Kasumi-1 (cell line): ENCODE data around the gene VPS72.

Experiments
- DNase-seq, 2 experiments: peaks; one replicate each; lab custom pipeline; 2025; lab: John Stamatoyannopoulos, UW

VPS72 gene

DNA sequence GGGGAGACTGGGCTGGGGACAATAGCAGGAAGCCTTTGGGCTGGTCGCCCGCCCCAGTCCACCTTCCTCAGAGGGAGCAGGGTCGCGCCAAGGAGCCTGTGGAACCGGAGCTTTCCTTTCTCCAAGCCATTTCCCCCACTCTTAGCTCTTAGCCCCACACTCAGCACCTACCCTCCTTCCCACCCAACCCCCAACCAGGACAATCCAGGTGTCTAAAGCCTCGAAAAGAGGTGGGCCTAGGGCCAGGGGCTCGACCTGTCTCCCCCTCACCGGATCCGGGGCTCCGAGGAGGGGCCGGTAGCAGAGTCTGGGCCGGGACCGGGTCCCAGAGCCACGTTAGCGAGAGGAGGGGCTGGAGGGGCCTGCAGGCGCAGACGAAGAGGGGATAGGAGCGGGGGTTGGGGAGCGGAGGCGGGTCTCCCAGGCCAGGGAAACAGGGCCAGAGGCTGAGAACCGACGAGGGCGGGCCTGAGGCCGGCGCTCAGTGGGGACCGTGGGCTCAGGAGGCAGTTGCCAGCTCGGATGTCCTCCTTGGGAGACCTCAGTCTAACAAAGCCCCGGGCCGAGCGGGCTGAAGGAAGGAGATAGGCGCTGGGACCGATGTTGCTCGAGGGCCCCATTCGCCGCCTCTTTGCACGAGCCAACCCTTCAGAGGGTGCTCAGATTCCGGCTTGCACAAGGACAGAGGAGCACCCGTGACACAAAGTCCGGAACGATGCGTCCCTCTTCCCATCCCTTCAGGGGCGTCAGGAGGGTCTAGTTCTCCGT, 44.5 kb downstream of the VPS72 start:
- DNase-seq: no peak

DNA sequence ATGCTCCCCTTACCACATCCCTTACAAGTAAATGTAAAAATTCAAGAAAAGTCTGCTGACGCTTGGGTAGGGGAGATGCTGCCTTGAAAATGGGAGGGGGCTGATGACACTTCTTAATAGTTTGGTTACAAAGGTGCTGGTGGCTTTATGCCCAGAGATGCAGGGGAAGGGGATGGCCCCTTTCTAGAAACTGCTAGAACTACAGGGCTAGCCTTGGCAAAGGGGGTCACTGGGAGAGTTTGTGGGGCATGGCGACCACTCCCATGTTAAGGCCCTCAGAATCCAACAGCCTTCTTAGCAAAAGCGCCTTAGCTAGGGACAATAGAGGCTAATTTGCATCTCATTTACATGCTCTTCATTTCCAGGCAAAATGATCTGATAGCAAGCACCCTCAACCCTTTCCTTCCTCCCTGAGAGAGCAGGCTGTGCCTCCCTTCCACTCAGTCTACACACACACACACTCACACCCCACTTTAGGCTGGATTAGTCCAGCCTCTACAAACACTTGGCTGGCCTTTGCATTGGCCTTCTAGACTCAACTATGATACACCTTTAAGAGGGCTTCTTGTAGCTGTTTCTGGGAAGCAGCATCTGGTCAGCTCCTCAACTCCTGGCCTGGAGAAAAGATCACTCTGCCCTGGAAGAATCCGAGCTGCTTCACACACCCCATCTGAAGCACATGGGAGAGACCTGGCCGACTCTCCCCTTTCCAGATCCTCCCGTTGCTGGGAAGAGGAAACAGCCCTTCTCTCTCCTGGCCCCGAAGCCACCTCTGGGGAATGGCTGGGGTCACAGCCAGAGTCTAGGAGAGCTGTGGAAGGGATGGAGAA, 45.3 kb downstream of the VPS72 start:
- DNase-seq: no peak

DNA sequence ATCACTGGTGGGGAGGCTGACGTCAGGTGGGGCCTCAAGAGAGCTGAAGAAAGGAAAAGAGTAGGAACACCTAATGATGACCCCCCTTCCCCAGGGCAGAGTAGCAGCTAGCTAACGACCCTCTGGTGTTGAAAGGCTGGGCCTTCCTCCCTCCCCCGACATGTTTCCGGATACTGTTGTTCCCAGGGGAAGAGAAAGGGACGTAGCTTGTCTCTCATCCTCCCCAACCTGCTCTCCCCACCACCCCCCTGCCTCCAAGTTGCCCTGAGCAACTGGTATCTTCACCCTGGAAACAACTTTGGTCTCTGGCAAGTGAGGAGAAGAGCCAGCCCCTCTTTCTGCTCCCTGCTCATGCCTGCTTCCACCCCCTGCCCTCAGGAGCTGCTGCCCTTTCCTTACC, 46.0 kb downstream of the VPS72 start:
- DNase-seq: no peak

- no peak for DNase-seq
Measured at GRCh38 chr1:151143057-151143435, 47.0 kb downstream of the VPS72 start.

DNA sequence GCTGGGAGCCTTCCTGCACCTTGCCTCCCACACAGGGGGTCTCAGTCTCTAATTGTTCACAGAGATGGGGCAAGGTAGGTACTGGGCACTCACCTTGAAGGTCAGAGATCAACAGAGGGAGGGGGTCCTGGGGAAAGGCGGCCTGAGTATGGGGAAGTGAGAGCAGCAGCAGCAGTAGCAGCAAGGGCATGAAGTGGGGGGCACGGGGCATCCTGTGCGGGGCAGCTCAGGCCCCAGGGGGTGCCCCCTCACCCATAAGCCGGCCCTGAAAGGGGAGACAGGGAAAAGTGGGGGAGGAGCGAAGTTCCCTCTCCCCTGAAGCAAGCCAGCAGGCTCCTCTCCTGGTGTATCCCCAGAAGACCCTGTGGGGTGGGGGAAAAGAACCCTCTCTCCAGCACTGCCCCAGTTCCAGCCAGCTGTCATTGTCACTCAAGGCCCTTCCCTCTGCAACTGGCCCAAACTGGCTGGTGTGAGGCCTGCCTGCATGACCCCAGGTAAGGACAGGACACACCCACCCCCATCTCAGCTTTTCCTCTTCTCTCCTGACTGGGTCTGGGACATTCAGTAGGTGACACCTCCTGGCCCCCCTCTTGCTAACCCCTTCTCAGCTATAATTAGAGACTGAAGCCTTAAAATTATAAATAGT, 47.5 kb downstream of the VPS72 start:
- DNase-seq: no peak

- no peak for DNase-seq
Measured at GRCh38 chr1:151137789-151138188, 52.2 kb downstream of the VPS72 start.

DNA sequence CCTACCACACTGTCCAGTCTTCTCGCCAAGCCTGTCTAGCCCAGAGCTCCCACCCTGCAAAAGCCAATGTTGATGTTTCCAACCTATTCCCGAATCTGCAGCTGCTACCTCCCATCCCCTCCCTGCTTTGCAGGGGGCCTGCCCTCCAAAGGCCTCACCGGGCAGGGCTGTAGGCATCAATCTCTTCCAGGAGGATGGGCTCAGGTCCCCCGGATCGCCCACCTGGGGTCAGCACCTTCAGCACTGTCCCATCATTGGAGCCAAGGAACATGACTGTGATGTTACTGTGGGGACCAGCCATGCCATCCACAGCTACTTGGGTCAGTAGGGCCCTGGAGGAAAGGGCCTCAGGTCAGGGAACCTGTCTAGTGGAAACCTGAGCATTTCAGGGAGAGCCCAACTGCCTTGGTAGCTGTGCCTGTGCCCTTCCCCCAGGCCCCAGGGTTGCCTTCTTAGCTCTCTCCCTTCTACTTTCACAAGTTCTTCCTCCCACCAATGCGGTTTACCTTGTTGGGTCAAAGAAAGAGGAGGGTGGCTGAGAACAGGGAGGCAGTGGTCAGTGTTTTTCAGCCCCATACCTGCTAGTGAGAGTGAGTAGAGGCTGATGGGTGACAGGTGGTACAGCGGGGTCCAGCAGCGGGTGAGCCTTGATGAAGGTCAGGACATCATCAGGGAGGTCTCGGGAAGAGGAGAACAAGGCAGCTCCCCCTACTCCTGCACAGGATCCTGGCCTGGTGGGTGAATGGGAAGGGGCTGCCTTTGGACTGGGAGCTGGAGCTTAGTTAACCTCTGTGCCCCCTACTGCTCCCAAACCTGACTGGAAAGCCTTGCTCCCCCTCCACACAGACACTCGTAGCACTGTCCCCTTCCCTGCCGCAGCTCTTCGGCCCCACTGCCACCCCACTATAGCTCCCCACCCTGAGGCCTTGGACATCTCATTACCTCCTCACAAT, 54.3 kb downstream of the VPS72 start:
- no peak for DNase-seq

DNA sequence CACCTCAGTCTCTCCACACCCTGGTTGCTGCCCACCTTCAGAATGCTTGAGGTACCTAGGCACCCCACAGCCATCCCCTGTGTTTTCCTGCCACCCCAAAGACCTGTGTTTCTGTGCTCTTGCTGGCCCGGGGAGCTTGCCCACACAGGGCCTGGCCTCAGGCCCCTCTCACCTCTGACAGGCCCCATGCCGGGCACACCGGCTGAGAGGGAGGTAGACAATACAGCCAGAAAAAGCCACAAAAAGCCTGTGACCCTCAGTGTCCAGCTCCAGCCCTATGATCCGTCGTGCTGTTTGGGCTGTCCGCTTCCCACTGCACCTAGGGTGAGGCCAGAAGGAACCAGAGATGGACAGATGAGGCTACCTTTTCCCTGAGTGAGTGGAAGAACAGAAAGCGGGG, 55.0 kb downstream of the VPS72 start:
- no peak for DNase-seq

DNA sequence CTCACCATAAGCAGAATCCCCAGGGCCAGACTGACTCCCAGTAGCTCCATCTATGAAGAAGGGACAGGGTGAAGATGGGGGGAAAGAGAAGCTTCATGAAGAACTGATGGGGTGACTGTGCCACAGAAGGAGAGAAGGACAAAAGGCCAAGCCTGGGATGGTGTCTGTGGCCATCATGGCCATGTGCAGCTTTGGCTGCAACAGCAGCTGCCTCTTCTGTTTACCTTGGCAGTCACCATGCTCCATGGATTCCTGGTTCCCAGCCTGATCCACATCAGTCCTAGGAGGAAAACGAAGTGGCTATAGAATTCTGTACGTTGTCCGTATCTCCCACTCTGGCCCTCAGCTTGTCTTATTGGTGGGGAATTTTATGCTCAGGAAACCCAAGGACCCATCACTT, 55.6 kb downstream of the VPS72 start:
- no peak for DNase-seq

DNA sequence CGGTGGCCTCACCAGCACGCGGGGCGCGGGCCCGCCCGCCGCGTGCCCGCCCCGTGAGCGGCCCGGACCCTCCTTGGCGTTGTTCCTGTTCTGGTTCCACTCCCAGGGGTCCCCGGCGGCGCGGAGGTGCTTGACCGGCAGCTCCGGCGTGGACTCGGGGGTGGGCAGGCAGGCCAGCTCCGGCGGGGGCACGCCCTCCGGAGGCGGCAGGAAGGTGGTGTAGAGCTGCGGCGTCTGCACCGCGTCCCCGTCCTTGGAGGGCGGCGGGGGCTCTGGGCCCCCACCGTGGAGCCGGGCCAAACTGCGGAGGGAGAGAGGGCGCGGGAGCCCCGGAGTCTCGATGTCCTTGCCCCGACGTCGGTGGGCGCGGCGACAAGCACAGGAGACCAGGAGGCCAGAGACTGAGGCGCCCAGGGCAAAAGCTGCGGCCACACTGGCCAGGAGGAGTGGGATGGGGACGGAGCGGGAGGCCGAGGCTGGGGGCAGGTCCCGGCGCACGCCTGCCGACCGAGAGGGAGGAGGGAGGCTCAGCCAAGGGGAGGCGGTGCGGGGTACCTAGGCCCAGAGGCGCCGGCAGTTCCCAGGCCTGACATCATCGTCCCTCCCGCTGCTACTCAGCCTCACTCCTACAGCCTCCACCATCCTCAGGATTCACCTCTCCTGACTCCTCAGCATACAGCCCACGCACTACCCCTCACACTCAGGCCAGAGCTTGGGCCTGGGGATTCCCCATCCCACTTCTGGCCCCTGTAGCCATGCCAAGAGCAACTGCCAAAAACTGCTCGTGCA, 56.8 kb downstream of the VPS72 start:
- no peak for DNase-seq

DNA sequence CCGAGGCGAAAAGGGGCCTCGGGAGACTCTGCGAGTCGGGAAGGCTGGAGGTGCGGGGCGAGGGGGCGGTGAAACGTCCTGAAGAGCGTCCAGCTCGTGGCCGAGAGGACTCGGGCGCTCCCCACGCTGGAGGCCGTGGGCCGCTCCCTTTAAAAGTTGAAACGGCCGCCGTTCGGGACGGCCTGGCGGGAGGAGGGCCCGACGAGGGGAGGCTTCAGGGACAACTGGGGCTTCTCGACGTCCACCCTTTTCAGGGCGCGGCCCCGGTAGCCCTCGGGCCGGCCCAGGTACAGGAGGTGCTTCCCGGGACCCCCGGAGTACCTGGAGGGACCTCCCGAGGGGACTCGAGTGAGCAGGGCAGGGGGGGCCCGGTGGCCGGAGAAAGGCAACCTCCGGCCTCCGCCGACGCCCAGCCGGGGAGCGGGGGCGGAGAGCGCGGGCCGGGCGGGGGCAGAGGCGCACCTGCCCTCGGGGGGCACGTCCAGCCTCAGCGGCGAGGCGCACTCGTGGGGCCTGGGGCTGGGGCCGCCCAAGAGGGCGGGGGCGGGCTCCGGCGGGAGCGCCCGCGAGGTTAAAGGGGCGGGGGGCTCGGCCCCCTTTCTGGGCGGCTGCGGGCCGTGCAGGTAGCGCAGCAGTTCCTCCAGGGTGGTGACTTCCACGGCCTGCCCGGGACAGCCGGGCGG, 57.5 kb downstream of the VPS72 start:
- DNase-seq: no peak

- DNase-seq: no peak
Measured at GRCh38 chr1:151131701-151132334, 58.2 kb downstream of the VPS72 start.

- no peak for DNase-seq
Measured at GRCh38 chr1:151130987-151131586, 58.9 kb downstream of the VPS72 start.

- no peak for DNase-seq
Measured at GRCh38 chr1:151128800-151129199, 61.2 kb downstream of the VPS72 start.
